ENCODE data around the gene LHX6. TPM values are rescaled to one million over a fixed set of nuclear protein-coding genes. Genes with fewer than 3 reads are reported as not detected.

LHX6 gene
- total RNA-seq, 1 experiment from 2014 or later = 1.5 TPM

- TF ChIP-seq ZNF232 (CRISPR knock-in tag; IDR thresholded peaks at IDR 0.05) (peak; percentile 94), SMAD4 (CRISPR knock-in tag; IDR thresholded peaks at IDR 0.05) (no peak), KAT7 (CRISPR knock-in tag; IDR thresholded peaks at IDR 0.05; ENCODE audit: borderline replicate concordance) (no peak; the same call in 1 of the 2 replicates), TEAD1 (CRISPR knock-in tag; IDR thresholded peaks at IDR 0.05) (peak; percentile 84; the same call in 1 of the 2 replicates), HMGA2 (CRISPR knock-in tag; IDR thresholded peaks at IDR 0.05) (no peak), ATF2 (CRISPR knock-in tag; IDR thresholded peaks at IDR 0.05; ENCODE audit: borderline replicate concordance, low read depth) (no peak; the same call in 1 of the 2 replicates), SMAD3 (CRISPR knock-in tag; IDR thresholded peaks at IDR 0.05; ENCODE audit: borderline replicate concordance) (0 out of 2 replicates have a peak, but pooled peaks have one; percentile 49), ZNF317 (CRISPR knock-in tag; IDR thresholded peaks at IDR 0.05; ENCODE audit: borderline replicate concordance, low read depth) (no peak), ZMAT4 (CRISPR knock-in tag; IDR thresholded peaks at IDR 0.05) (no peak), ZBTB21 (CRISPR knock-in tag; IDR thresholded peaks at IDR 0.05; ENCODE audit: borderline replicate concordance) (0 out of 2 replicates have a peak, but pooled peaks have one; percentile 41), IRF2 (CRISPR knock-in tag; IDR thresholded peaks at IDR 0.05; ENCODE audit: borderline replicate concordance, low read depth) (no peak), FOXP1 (CRISPR knock-in tag; IDR thresholded peaks at IDR 0.05; ENCODE audit: borderline replicate concordance) (peak; percentile 85; the same call in 1 of the 2 replicates), FOXP4 (CRISPR knock-in tag; IDR thresholded peaks at IDR 0.05) (peak; percentile 85), ZNF532 (CRISPR knock-in tag; IDR thresholded peaks at IDR 0.05; ENCODE audit: borderline replicate concordance) (no peak), NR3C1 (CRISPR knock-in tag; conservative IDR thresholded peaks at IDR 0.05; ENCODE audit: low read depth) (no peak), ETV6 (CRISPR knock-in tag; IDR thresholded peaks at IDR 0.05) (peak; percentile 45; the same call in 1 of the 2 replicates), MXD4 (CRISPR knock-in tag; IDR thresholded peaks at IDR 0.05; ENCODE audit: borderline replicate concordance) (no peak), USF1 (CRISPR knock-in tag; IDR thresholded peaks at IDR 0.05) (peak; percentile 51; the same call in 1 of the 2 replicates), MYBL2 (CRISPR knock-in tag; IDR thresholded peaks at IDR 0.05) (no peak), TP53 (CRISPR knock-in tag; IDR thresholded peaks at IDR 0.05) (peak; percentile 85; the same call in 1 of the 2 replicates), USF2 (CRISPR knock-in tag; IDR thresholded peaks at IDR 0.05) (no peak), E2F4 (CRISPR knock-in tag; IDR thresholded peaks at IDR 0.05; ENCODE audit: borderline replicate concordance, low read depth) (no peak), ZBTB43 (CRISPR knock-in tag; IDR thresholded peaks at IDR 0.05) (peak; percentile 59; the same call in 1 of the 2 replicates), ERG (CRISPR knock-in tag; IDR thresholded peaks at IDR 0.05) (no peak)
Measured at GRCh38 chr9:122226142-122226757, 2.5 kb downstream of the LHX6 start (continued).

Data from WTC11 (cell line).